ENCODE results near the gene HNRNPA3.

- TF ChIP-seq CTCF (IDR thresholded peaks at IDR 0.05): no peak
- no peak for TF ChIP-seq POLR2A (IDR thresholded peaks at IDR 0.05)
- TF ChIP-seq EP300 (IDR thresholded peaks at IDR 0.05): no peak
These were observed 41.2 kb upstream of the HNRNPA3 start for GRCh38 chr2:177171418-177171865.
